ENCODE data around the gene RPGR.
A peak's percentile ranks its signal among the peaks of the same experiment; 100 is the strongest.

Gene RPGR

GRCh38 chrX:38327007-38327774 lies at the start of gene RPGR:
RPGR (minus strand) TSS chrX:38327509; CDS start chrX:38327367, 142 bp downstream.
- Mint-ChIP-seq H3K9me3 (no peaks in the 10 kb centered on the region), H3K27me3 (no peaks in the 10 kb centered on the region), H3K4me1 (peaks cover 30% of the 10 kb centered on the region), H3K27ac (ENCODE audit: low read depth) (peak within 1 kb of the TSS; percentile 97), H3K4me3 (peak within 1 kb of the TSS; percentile 97), H3K36me3 (ENCODE audit: insufficient read depth) (peaks cover 9% of the 10 kb centered on the region)
- ATAC-seq (replicated peaks; ENCODE audit: extremely low read depth, poor library complexity, severe bottlenecking) (peak; percentile 91), DNase-seq (ENCODE audit: low spot score in 2 of 2) (peak; percentile 83 to 88)

GRCh38 chrX:38376747-38377146 lies 49.4 kb upstream of the RPGR start:
- H3K9me3 Mint-ChIP-seq: no peaks in the 10 kb centered on the region
- no peaks in the 10 kb centered on the region for H3K36me3 Mint-ChIP-seq (ENCODE audit: insufficient read depth)
- no peak overlapping the region for H3K4me3 Mint-ChIP-seq
- H3K27me3 Mint-ChIP-seq: peaks cover 11% of the 10 kb centered on the region
- no peak for ATAC-seq (replicated peaks; ENCODE audit: extremely low read depth, poor library complexity, severe bottlenecking)
- no peak overlapping the region for H3K27ac Mint-ChIP-seq (ENCODE audit: low read depth)
- H3K4me1 Mint-ChIP-seq: no peaks in the 10 kb centered on the region
- DNase-seq (ENCODE audit: low spot score in 2 of 2): no peak

- no peak overlapping the region for H3K27ac Mint-ChIP-seq (ENCODE audit: low read depth)
- DNase-seq (ENCODE audit: low spot score in 2 of 2): no peak
- H3K9me3 Mint-ChIP-seq: no peaks in the 10 kb centered on the region
- peaks cover 16% of the 10 kb centered on the region for H3K27me3 Mint-ChIP-seq
- no peaks in the 10 kb centered on the region for H3K36me3 Mint-ChIP-seq (ENCODE audit: insufficient read depth)
- no peak overlapping the region for H3K4me3 Mint-ChIP-seq
- H3K4me1 Mint-ChIP-seq: no peaks in the 10 kb centered on the region
- ATAC-seq (replicated peaks; ENCODE audit: extremely low read depth, poor library complexity, severe bottlenecking): no peak
Observed at GRCh38 chrX:38375891-38376290, 48.6 kb upstream of the RPGR start.

- no peaks in the 10 kb centered on the region for H3K36me3 Mint-ChIP-seq (ENCODE audit: insufficient read depth)
- DNase-seq (ENCODE audit: low spot score in 2 of 2): no peak
- no peaks in the 10 kb centered on the region for H3K9me3 Mint-ChIP-seq
- H3K4me3 Mint-ChIP-seq: no peak overlapping the region
- H3K27me3 Mint-ChIP-seq: peaks cover 26% of the 10 kb centered on the region
- H3K4me1 Mint-ChIP-seq: no peaks in the 10 kb centered on the region
- H3K27ac Mint-ChIP-seq (ENCODE audit: low read depth): no peak overlapping the region
- ATAC-seq (replicated peaks; ENCODE audit: extremely low read depth, poor library complexity, severe bottlenecking): no peak
Observed at GRCh38 chrX:38374431-38374830, 47.1 kb upstream of the RPGR start.

GRCh38 chrX:38371641-38372040 lies 44.3 kb upstream of the RPGR start:
- no peaks in the 10 kb centered on the region for H3K4me1 Mint-ChIP-seq
- H3K4me3 Mint-ChIP-seq: no peak overlapping the region
- no peaks in the 10 kb centered on the region for H3K36me3 Mint-ChIP-seq (ENCODE audit: insufficient read depth)
- no peak overlapping the region for H3K27ac Mint-ChIP-seq (ENCODE audit: low read depth)
- peaks cover 15% of the 10 kb centered on the region for H3K27me3 Mint-ChIP-seq
- no peak for DNase-seq (ENCODE audit: low spot score in 2 of 2)
- no peak for ATAC-seq (replicated peaks; ENCODE audit: extremely low read depth, poor library complexity, severe bottlenecking)
- H3K9me3 Mint-ChIP-seq: no peaks in the 10 kb centered on the region

GRCh38 chrX:38368774-38369173 lies 41.5 kb upstream of the RPGR start:
- Mint-ChIP-seq H3K4me3 (no peak overlapping the region), H3K9me3 (no peaks in the 10 kb centered on the region), H3K27me3 (peaks cover 15% of the 10 kb centered on the region), H3K36me3 (ENCODE audit: insufficient read depth) (no peaks in the 10 kb centered on the region), H3K27ac (ENCODE audit: low read depth) (no peak overlapping the region), H3K4me1 (no peaks in the 10 kb centered on the region)
- ATAC-seq (replicated peaks; ENCODE audit: extremely low read depth, poor library complexity, severe bottlenecking) (no peak), DNase-seq (ENCODE audit: low spot score in 2 of 2) (no peak)

- ATAC-seq (replicated peaks; ENCODE audit: extremely low read depth, poor library complexity, severe bottlenecking) (no peak), DNase-seq (ENCODE audit: low spot score in 2 of 2) (no peak)
- peaks cover 10% of the 10 kb centered on the region for H3K27me3 Mint-ChIP-seq
- H3K36me3 Mint-ChIP-seq (ENCODE audit: insufficient read depth): no peaks in the 10 kb centered on the region
- no peak overlapping the region for H3K27ac Mint-ChIP-seq (ENCODE audit: low read depth)
- no peak overlapping the region for H3K4me3 Mint-ChIP-seq
- no peaks in the 10 kb centered on the region for H3K4me1 Mint-ChIP-seq
- no peaks in the 10 kb centered on the region for H3K9me3 Mint-ChIP-seq
Observed at GRCh38 chrX:38365954-38366353, 38.6 kb upstream of the RPGR start.

- Mint-ChIP-seq H3K4me3 (no peak overlapping the region), H3K27me3 (no peaks in the 10 kb centered on the region), H3K27ac (ENCODE audit: low read depth) (no peak overlapping the region), H3K4me1 (no peaks in the 10 kb centered on the region), H3K9me3 (no peaks in the 10 kb centered on the region), H3K36me3 (ENCODE audit: insufficient read depth) (no peaks in the 10 kb centered on the region)
- ATAC-seq (replicated peaks; ENCODE audit: extremely low read depth, poor library complexity, severe bottlenecking): no peak
- no peak for DNase-seq (ENCODE audit: low spot score in 2 of 2)
Observed at GRCh38 chrX:38363046-38363445, 35.7 kb upstream of the RPGR start.

GRCh38 chrX:38357747-38358673 lies 30.7 kb upstream of the RPGR start:
- H3K4me3 Mint-ChIP-seq: no peak overlapping the region
- H3K4me1 Mint-ChIP-seq: no peaks in the 10 kb centered on the region
- no peak overlapping the region for H3K27ac Mint-ChIP-seq (ENCODE audit: low read depth)
- DNase-seq (ENCODE audit: low spot score in 2 of 2) (no peak), ATAC-seq (replicated peaks; ENCODE audit: extremely low read depth, poor library complexity, severe bottlenecking) (no peak)
- no peaks in the 10 kb centered on the region for H3K9me3 Mint-ChIP-seq
- H3K27me3 Mint-ChIP-seq: no peaks in the 10 kb centered on the region
- no peaks in the 10 kb centered on the region for H3K36me3 Mint-ChIP-seq (ENCODE audit: insufficient read depth)

- Mint-ChIP-seq H3K36me3 (ENCODE audit: insufficient read depth) (no peaks in the 10 kb centered on the region), H3K9me3 (no peaks in the 10 kb centered on the region), H3K4me3 (no peak overlapping the region), H3K27me3 (peaks cover 3% of the 10 kb centered on the region), H3K4me1 (no peaks in the 10 kb centered on the region), H3K27ac (ENCODE audit: low read depth) (no peak overlapping the region)
- no peak for DNase-seq (ENCODE audit: low spot score in 2 of 2)
- ATAC-seq (replicated peaks; ENCODE audit: extremely low read depth, poor library complexity, severe bottlenecking): no peak
Observed at GRCh38 chrX:38356401-38356800, 29.1 kb upstream of the RPGR start.

- Mint-ChIP-seq H3K4me1 (no peaks in the 10 kb centered on the region), H3K27ac (ENCODE audit: low read depth) (no peak within 1 kb of the TSS), H3K27me3 (peaks cover 33% of the 10 kb centered on the region), H3K9me3 (no peaks in the 10 kb centered on the region), H3K4me3 (no peak within 1 kb of the TSS), H3K36me3 (ENCODE audit: insufficient read depth) (no peaks in the 10 kb centered on the region)
- DNase-seq (ENCODE audit: low spot score in 2 of 2): no peak
- no peak for ATAC-seq (replicated peaks; ENCODE audit: extremely low read depth, poor library complexity, severe bottlenecking)
Observed at GRCh38 chrX:38352362-38352761, 25.1 kb upstream of the RPGR start, which contains the start of gene OTC. OTC (plus strand) TSS chrX:38352604; CDS start chrX:38352697, 93 bp downstream.

GRCh38 chrX:38351346-38351745 lies 24.0 kb upstream of the RPGR start:
- H3K27me3 Mint-ChIP-seq: peaks cover 33% of the 10 kb centered on the region
- no peaks in the 10 kb centered on the region for H3K9me3 Mint-ChIP-seq
- ATAC-seq (replicated peaks; ENCODE audit: extremely low read depth, poor library complexity, severe bottlenecking): no peak
- H3K4me3 Mint-ChIP-seq: no peak overlapping the region
- no peaks in the 10 kb centered on the region for H3K4me1 Mint-ChIP-seq
- H3K27ac Mint-ChIP-seq (ENCODE audit: low read depth): no peak overlapping the region
- no peak for DNase-seq (ENCODE audit: low spot score in 2 of 2)
- no peaks in the 10 kb centered on the region for H3K36me3 Mint-ChIP-seq (ENCODE audit: insufficient read depth)

- Mint-ChIP-seq H3K9me3 (no peaks in the 10 kb centered on the region), H3K4me3 (no peak overlapping the region), H3K27me3 (peaks cover 33% of the 10 kb centered on the region), H3K27ac (ENCODE audit: low read depth) (no peak overlapping the region), H3K4me1 (no peaks in the 10 kb centered on the region), H3K36me3 (ENCODE audit: insufficient read depth) (no peaks in the 10 kb centered on the region)
- DNase-seq (ENCODE audit: low spot score in 2 of 2): no peak
- ATAC-seq (replicated peaks; ENCODE audit: extremely low read depth, poor library complexity, severe bottlenecking): no peak
Observed at GRCh38 chrX:38347136-38347535, 19.8 kb upstream of the RPGR start.

Data from central memory CD8-positive, alpha-beta T cell (primary cell).